HG02938 (cell line): Measurements from ENCODE around the gene DLX3.
A peak's percentile ranks its signal among the peaks of the same experiment; 100 is the strongest.

Experiments used
- ATAC-seq: cut with Tn5 transposase; IDR thresholded peaks from one replicate; pipeline ENCODE4 v1.9.1; 2021; ENCODE audit warnings: mild to moderate bottlenecking, moderate library complexity; ENCODE audit not compliant: unreplicated experiment

DLX3 gene

GRCh38 chr17:50024808-50025207 lies 29.8 kb upstream of the DLX3 start:
- ATAC-seq = no peak

DNA sequence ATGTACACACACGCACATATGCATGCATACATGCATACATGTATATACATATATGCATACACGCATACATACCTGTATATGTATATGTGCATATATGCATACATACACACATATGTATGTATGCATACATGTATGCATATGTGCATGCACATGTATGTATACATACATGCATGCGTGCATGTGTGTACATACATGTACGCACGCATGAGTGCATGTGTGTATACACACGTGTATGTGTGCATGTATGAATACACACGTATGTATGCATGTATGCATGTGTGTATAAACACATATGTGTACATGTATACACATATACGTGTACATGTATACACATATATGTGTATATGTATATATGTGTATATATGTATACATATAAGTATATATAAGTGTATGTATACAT lies 28.5 kb upstream of the DLX3 start:
- ATAC-seq = no peak

DNA sequence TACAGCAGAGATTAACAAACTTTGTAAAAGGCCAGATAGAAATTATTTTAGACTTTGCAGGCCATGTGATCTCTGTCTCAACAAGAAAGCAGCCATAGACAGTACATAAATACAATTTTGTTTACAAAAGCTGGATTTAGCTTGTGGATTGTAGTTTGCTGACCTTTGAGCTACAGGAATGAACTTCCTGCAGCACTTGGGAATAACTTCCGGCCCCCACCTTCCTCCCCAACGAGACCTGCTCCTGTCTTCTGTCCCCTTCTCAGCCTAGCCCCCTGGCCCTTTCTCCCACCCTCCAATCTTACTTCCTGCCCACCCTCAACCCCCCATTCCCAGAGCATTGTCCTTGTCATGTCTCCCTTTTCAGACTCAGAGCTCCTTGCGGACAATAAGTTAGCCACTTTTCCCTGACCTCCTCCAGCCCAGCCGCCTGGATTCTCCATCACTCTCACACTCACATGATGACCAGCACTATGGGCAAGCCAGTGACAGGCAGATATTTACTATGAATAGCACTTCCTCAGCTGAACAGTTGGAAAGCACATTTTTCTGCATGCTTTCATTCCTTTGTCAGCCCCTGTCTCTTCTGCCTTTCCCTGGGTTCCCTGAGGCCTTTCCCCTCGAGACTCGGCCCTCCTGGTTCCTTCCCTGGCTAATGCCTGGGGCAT lies 27.6 kb upstream of the DLX3 start:
- no peak for ATAC-seq

DNA sequence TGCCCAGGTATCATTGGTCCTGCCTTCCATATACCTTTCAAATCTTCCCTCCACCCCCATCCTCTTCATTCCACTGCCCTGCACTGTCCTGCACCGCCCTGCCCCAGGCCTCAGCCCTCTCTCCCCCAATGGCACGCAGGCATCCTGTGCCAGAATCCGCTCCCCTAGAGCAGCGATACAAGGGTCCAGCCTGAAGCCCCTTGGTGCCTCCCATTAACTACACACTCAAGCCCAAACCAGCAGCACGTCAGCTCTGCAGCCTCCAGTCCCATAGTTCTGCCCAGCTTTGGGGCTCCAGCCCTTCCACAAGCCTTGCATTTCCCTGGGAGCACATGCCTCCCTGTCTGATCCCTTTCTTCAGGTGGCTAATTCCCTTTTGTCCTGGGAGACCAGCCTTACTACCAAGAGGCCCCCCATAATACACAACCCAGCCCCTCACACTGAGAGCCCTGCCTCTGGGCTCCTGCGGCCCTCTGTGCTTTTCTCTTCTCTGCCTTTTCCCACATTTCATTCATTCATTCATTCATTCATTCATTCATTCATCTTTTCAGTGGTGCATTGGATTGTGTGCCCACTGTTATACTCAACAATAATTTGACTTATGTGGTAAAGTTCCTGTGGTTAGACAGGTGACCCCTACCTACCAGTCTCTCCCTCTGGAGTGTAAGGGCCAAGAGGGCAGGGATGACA lies 26.8 kb upstream of the DLX3 start:
- ATAC-seq = no peak

- ATAC-seq = no peak
Observed at GRCh38 chr17:50020841-50021599, 26.0 kb upstream of the DLX3 start.

- no peak for ATAC-seq
Observed at GRCh38 chr17:50018909-50019308, 23.9 kb upstream of the DLX3 start.

DNA sequence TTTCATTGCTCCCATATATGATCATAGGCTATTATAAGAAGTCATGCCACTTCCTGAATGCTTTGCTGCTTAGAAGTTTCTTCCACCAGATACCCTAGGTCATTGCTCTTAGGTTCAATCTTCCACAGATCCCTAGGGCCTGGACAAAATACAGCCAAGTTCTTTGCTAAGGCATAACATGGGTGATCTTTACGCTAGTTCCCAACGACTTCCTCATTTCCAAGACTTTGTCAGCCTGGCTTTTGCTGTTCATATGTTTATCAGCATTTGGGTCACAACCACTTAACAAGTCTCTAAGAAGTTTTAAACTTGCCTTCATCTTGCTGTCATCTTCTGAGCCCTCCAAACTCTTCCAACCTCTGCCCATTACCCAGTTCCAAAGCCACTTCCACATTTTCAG lies 20.1 kb upstream of the DLX3 start:
- ATAC-seq = no peak

- no peak for ATAC-seq
Observed at GRCh38 chr17:50014471-50015088, 19.6 kb upstream of the DLX3 start.

DNA sequence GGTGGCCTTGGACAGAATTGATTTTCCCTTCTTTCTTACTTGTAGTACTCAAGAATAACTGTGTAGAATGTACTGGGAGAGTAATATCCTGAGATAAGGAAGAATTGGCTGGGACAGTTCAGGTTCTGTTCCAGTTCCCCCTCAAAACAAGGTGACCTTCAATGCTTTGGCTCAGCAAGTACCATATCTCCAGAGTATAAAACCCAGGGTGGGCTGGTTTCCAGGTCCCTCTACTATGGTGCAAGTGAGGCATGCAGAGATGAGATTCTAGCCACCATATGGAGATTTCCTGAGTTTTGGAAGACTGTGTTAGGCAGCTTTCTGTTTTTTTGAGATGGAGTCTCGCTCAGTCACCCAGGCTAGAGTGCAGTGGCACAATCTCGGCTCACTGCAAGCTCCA lies 18.1 kb upstream of the DLX3 start:
- ATAC-seq = no peak

- no peak for ATAC-seq
Observed at GRCh38 chr17:50009282-50009681, 14.3 kb upstream of the DLX3 start.

GRCh38 chr17:50003911-50004310 lies 8.9 kb upstream of the DLX3 start:
- ATAC-seq = no peak

GRCh38 chr17:49998836-49999511 lies 4.0 kb upstream of the DLX3 start:
- ATAC-seq = no peak

DNA sequence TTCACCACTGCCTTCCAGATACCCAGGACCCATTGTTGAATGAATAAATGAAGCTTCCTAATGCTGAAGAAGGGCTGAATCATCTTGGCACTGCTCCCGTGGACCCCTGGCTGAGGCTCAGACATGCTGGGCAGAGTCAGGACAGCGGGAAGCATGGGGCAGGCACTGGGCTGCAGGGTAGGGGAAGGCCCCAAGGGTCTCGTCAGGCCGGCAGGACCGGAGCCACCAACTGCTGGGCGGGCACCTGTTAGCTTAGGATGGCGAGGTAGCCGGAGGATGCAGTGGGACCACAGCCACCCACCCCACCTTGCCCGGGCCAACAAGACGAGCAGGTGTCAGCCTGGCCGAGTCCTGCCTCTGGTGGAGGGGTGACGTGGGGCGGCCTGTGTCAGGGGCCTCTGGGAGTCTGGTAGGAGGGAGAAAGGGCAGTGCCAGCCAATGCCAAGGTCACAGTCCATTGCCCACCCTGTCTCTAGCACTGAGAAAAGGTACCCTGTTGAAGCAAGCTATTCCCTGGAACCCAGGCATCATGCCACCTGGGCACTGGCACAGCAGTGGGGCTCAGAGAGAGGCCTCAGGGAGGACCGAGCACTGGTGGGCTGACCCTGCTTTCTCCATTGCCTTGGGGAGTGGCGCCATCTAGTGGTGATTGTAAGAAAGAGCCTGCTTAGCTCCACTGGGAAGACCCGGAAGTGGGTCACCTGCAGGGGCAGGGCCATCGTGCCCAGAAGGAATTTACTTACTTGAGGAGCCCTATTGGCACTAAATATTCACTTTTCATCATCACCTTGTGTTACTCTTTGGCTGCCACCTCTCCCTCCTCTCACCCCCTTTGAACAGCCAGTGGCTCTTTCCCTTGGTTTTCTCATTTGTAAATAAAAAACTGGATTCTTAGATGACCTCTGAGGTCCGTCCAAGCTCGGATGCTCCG lies 3.0 kb upstream of the DLX3 start:
- peak; percentile 61 for ATAC-seq

DNA sequence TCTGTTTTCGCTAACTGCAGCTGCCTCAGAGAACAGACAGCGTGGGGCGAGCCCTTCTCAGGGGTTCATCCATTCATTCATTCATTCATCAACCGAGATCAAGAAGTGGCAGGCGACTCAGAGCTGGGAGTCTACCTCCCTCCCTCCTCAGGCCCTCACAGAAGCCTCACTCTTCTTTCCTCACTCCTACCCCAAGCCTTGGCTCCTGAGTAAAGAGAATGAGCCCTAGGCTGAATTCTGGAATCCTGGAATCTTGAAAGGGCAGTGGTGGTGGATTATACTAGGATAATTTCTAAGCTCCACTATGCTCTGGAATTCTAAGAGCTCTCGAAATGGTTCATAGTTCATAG lies 2.3 kb upstream of the DLX3 start:
- ATAC-seq = no peak

- ATAC-seq = no peak
Observed at GRCh38 chr17:49996495-49997300, 1.7 kb upstream of the DLX3 start.

DNA sequence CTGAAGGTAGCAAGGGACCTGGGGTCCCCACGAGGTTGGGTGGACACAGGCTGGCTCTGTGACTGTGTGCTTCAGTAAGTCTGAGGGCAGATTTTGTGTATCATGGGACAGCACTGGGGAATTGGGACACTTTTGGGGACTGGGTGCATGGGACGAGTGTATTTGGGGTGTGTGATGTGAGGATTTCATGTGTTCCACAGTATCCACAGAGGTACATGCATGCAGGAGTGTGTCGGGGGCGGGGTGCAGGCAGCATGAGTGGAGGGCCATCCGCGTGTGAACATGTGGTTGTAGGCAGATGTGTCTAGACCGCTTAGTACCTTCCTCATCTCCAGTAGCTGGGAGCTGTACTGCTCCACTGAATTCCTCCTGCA lies 1.1 kb upstream of the DLX3 start:
- ATAC-seq = no peak

DNA sequence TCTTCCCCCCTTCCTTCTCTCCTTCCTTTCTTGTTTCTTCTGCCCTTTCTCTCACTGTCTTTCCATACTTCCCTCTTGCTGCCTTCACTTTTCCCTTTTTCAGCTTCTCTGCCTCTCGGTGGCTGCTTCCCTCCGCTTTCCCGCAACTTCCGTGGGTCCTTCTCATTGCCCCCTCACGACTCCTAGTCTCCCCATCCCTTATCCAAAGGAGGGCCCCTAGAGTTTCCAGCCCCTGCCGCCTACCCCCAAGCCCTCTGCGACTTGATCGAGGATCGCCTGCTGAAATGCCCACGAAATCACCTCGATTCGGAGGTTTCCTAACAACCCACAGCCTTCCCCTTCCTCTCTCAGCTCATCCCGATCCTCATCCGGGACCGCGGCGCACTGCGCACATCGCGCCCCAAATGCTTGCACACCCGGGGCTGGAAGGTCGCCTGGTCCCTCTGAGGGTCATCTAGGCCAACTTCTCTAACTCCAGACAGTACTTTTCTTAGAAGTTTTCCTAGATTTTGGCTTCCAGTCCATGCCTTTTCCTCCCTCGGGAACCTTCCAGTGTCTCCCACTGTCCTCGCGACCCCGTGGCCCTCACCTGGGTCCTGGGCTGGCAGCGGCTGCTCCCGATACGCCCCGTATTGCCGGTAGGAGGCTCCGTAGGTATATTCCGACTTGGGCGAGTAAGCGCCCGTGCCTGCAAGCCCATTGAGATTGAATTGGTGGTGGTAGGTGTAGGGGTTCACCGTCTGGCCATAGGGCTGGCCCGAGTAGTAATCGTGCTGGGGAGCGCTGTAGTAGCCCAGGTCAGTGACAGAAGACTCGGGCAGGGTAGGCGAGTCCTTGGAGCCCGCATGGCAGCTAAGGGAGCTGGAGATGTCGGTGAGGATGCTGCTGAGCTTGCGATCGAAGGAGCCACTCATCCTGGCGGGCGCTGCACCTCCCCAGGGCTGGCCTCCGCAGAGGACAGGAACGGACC lies 654 bp downstream of the DLX3 start:
- no peak for ATAC-seq

- ATAC-seq = no peak
Observed at GRCh38 chr17:49993423-49994060, 1.5 kb downstream of the DLX3 start.
